ENCODE results near the gene KRT4. TPM values are rescaled to one million over a fixed set of nuclear protein-coding genes. Genes with fewer than 3 reads are reported as not detected.

KRT4 gene
- total RNA-seq: 10 to 100 TPM in 1 of 2 donors, 1 to 10 TPM in 1; 6.4 to 12.7 TPM

DNA sequence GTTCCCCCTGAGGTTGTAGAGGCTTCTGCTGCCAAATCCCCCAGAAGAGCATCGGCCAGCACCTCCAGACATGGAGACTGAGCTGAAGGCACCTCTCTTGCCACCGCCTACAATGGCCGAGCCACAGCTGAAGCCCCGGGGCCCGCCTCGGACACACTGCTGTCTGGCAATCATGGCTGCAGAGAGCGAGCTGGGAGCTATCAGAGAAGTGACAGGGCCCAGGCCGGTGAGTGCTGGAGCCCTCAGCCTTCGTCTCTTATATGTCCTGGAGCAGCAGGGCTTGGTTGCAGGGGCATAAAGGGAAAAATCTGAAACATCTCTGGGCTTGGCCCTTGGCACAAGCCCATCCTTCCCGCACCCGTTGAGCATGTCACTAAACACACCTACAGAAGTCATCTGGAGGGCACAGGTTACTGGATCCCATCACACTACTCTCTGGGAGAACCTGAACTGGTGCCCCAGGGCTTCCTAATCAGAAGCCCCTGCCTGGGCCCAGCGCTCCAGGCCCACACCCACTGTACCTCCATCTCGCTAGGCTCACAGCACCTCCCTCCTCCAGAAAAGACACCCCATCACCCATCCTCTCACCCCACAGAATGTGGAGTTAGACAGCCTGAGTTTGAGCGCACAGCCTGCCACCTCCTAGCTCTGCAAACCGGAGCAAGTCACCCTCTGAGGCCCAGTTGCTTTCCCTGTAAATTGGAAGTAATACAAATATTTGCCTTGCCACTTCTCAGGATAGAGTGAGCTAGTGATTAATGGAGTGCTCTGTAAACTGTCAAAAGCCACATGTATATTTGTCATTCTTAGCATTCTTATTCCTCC lies at the start of gene KRT4:
Gene KRT4, minus strand, starts transcription at position 232 of the 825 bp plus-strand sequence. Its CDS starts 58 bp downstream, at position 174.
- 52% methylated on average over 10 of the region's 15 CpGs for WGBS
- no peaks in the 10 kb centered on the region for H3K36me3 ChIP-seq
- DNase-seq (ENCODE audit: low spot score): peak; percentile 13
- peak; percentile 77 for TF ChIP-seq POLR2AphosphoS5 (IDR thresholded peaks at IDR 0.05)
- TF ChIP-seq POLR2A (IDR thresholded peaks at IDR 0.05): no peak
- no peaks in the 10 kb centered on the region for H3K9me3 ChIP-seq
- no peak within 1 kb of the TSS for H3K4me3 ChIP-seq
- H3K27ac ChIP-seq: no peak within 1 kb of the TSS
- no peaks in the 10 kb centered on the region for H3K4me1 ChIP-seq (replicated peaks)
- H3K27me3 ChIP-seq (replicated peaks; ENCODE audit: insufficient read depth): peaks cover 11% of the 10 kb centered on the region
- intact Hi-C loops (cut with DNase I): no loop called here

DNA sequence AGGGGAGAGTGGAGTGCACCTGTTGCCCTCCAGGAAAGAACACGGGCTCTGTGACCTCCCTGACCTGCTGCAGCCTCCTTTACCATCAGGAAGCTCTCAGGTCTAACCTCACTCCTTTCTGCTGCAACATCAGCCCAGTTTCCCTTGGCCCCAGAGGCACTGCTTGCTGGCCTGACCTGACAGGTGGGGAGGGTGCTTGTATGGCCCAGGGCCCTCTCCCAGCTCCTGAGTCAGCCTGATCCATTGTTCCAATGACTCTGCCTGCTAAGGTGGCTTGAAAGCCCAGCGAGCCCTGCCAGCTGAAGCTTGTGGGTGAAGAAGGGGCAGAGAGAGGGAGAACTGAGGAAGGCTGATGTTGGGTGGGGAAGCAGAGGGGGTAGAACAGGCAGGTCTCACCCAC lies 48.1 kb upstream of the KRT4 start:
- WGBS: 72% methylated on average over 2 of the region's 2 CpGs
- H3K9me3 ChIP-seq: no peaks in the 10 kb centered on the region
- TF ChIP-seq POLR2AphosphoS5 (IDR thresholded peaks at IDR 0.05): no peak
- H3K4me1 ChIP-seq (replicated peaks): no peaks in the 10 kb centered on the region
- DNase-seq (ENCODE audit: low spot score): no peak
- no peak overlapping the region for H3K4me3 ChIP-seq
- no peaks in the 10 kb centered on the region for H3K36me3 ChIP-seq
- intact Hi-C loops (cut with DNase I): no loop called here
- no peaks in the 10 kb centered on the region for H3K27me3 ChIP-seq (replicated peaks; ENCODE audit: insufficient read depth)
- H3K27ac ChIP-seq: no peak overlapping the region

DNA sequence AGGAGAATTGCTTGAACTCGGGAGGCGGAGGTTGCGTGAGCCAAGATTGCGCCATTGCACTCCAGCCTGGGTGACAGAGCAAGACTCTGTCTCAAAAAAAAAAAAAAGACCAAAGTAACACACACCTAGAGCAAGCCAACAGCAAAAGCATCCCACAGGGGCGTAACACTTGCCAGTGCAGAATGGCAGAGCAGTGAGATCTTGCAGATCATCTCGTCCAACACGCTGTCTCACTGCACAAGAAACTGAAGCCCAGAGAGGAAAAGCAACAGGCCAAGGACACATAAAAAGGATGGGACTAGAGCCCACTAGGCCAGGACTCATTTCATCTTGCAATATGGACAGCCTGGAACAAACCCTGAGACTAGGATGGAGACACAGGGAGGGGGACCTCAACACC lies 47.6 kb upstream of the KRT4 start:
- Histone ChIP-seq H3K36me3 (no peaks in the 10 kb centered on the region), H3K9me3 (no peaks in the 10 kb centered on the region), H3K27me3 (replicated peaks; ENCODE audit: insufficient read depth) (no peaks in the 10 kb centered on the region), H3K4me1 (replicated peaks) (no peaks in the 10 kb centered on the region), H3K4me3 (no peak overlapping the region), H3K27ac (no peak overlapping the region)
- no peak for TF ChIP-seq POLR2AphosphoS5 (IDR thresholded peaks at IDR 0.05)
- TF ChIP-seq, protein P1, sequence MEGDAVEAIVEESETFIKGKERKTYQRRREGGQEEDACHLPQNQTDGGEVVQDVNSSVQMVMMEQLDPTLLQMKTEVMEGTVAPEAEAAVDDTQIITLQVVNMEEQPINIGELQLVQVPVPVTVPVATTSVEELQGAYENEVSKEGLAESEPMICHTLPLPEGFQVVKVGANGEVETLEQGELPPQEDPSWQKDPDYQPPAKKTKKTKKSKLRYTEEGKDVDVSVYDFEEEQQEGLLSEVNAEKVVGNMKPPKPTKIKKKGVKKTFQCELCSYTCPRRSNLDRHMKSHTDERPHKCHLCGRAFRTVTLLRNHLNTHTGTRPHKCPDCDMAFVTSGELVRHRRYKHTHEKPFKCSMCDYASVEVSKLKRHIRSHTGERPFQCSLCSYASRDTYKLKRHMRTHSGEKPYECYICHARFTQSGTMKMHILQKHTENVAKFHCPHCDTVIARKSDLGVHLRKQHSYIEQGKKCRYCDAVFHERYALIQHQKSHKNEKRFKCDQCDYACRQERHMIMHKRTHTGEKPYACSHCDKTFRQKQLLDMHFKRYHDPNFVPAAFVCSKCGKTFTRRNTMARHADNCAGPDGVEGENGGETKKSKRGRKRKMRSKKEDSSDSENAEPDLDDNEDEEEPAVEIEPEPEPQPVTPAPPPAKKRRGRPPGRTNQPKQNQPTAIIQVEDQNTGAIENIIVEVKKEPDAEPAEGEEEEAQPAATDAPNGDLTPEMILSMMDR (IDR thresholded peaks at IDR 0.05): no peak
- TF ChIP-seq POLR2A (IDR thresholded peaks at IDR 0.05): no peak
- WGBS: 95% methylated on average over 7 of the region's 7 CpGs
- no peak for DNase-seq (ENCODE audit: low spot score)
- intact Hi-C loops (cut with DNase I): no loop called here

DNA sequence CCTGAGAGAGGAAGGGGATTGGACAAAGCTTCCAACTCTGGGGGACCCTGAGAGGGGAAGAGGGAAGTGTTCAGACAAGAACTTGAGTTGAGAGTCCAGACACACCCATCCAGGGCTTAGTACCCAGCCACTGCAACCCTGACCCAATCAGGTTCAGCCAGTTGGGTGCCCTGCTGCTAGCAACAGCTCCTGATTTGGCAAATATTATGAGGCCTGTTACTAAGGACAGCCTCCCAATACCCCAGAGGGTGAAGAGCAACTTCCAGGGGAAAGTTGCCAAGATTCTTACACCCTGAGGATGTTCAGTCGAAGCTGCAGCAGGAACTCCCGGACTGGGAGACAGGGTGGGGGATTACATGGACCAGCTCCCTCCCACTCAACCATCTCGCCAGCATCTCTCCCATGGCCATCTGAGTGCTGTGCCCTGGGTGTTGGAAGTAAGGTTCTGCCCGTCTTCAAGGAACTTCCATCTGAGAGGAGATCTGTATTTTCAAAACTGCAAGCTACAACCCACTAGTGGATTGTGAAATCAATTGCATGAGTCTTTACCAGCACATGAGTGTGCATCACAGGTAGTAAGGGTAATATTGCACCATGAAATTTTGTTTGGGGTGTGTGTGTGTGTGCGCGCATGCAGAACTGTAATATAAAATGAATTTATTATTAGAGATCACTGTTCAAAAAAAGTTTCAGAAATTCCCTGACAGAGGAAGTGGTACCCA lies 46.3 kb upstream of the KRT4 start:
- DNase-seq (ENCODE audit: low spot score): no peak
- H3K27me3 ChIP-seq (replicated peaks; ENCODE audit: insufficient read depth): no peaks in the 10 kb centered on the region
- H3K36me3 ChIP-seq: no peaks in the 10 kb centered on the region
- no peak overlapping the region for H3K27ac ChIP-seq
- no peaks in the 10 kb centered on the region for H3K4me1 ChIP-seq (replicated peaks)
- 60% methylated on average over 6 of the region's 6 CpGs for WGBS
- H3K9me3 ChIP-seq: no peaks in the 10 kb centered on the region
- TF ChIP-seq, protein P1 (IDR thresholded peaks at IDR 0.05): no peak
- TF ChIP-seq POLR2AphosphoS5 (IDR thresholded peaks at IDR 0.05) (no peak), POLR2A (IDR thresholded peaks at IDR 0.05) (no peak)
- intact Hi-C loops (cut with DNase I): no loop called here
- H3K4me3 ChIP-seq: no peak overlapping the region

DNA sequence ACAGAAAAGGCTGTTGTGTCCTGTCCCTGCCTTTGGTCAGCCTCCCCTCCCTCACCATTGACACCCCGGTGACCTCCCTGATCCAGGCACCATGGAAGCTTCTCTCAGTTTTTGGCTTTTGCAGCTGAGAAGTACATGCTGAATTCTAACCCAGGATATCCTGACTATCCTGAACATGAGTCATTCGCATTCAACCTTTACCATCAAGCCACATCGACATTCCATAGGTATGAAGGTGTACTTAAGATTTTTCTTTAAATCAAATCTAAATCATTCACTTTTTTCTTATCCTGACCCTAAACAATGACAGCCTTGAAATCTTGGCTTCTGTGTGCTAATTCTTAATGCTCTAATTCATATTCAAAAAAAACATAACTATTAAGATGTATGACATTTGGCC lies 43.6 kb upstream of the KRT4 start:
- 89% methylated on average over 3 of the region's 3 CpGs for WGBS
- Histone ChIP-seq H3K9me3 (no peaks in the 10 kb centered on the region), H3K36me3 (no peaks in the 10 kb centered on the region), H3K4me3 (no peak overlapping the region), H3K4me1 (replicated peaks) (no peaks in the 10 kb centered on the region), H3K27ac (no peak overlapping the region), H3K27me3 (replicated peaks; ENCODE audit: insufficient read depth) (no peaks in the 10 kb centered on the region)
- DNase-seq (ENCODE audit: low spot score): no peak
- TF ChIP-seq POLR2A (IDR thresholded peaks at IDR 0.05) (no peak), POLR2AphosphoS5 (IDR thresholded peaks at IDR 0.05) (no peak)
- TF ChIP-seq, protein P1 (IDR thresholded peaks at IDR 0.05): no peak
- intact Hi-C loops (cut with DNase I): no loop called here
